Measurements from ENCODE around the gene LIMK2.
"Not testable (repeated sequence)": the region's sequence is repeated elsewhere in the genome, so short reads cannot be mapped to it uniquely, and the experiment has no call there.

Gene LIMK2

DNA sequence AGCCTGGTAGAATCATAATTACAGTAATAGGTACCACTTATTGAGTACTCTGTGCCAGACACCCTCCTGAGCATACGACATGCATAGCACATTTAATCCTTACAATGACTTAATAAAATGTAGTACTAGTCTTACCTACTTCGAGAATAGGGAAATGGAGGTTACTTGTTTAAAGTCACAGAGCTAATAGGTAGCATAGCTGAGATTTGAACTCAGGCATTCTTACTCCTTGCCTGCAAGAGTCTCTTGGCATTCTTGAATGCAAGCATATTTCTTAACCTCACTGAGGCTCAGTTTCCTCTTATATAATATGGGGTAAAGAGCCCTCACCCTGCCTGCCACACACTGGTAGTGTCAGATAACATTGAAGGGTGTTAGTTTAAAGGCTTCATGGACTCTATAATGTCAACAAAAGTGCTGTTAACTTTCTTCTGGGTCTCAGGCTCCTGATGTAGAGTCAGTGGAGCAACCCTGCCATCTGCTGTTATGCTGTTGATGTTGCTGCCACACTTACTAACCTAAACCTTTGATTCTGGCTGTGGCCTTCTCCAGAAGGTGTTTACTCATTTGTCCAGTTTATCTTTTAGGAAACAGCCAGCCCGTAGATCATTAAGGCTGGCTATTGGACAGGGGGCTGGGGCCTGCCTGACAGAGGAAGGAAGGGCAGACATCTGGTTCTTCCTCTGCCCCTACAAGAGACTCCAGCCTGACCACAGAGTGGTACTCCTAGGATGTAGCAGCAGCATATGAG is 18.9 kb downstream of the LIMK2 start:
- TF ChIP-seq, protein P1, sequence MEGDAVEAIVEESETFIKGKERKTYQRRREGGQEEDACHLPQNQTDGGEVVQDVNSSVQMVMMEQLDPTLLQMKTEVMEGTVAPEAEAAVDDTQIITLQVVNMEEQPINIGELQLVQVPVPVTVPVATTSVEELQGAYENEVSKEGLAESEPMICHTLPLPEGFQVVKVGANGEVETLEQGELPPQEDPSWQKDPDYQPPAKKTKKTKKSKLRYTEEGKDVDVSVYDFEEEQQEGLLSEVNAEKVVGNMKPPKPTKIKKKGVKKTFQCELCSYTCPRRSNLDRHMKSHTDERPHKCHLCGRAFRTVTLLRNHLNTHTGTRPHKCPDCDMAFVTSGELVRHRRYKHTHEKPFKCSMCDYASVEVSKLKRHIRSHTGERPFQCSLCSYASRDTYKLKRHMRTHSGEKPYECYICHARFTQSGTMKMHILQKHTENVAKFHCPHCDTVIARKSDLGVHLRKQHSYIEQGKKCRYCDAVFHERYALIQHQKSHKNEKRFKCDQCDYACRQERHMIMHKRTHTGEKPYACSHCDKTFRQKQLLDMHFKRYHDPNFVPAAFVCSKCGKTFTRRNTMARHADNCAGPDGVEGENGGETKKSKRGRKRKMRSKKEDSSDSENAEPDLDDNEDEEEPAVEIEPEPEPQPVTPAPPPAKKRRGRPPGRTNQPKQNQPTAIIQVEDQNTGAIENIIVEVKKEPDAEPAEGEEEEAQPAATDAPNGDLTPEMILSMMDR (conservative IDR thresholded peaks at IDR 0.05; ENCODE audit: low read depth, low read length): peak; percentile 82
- no peak for DNase-seq (ENCODE audit: low read depth)
- no peak overlapping the region for H3K4me3 ChIP-seq (ENCODE audit: low read length)

DNA sequence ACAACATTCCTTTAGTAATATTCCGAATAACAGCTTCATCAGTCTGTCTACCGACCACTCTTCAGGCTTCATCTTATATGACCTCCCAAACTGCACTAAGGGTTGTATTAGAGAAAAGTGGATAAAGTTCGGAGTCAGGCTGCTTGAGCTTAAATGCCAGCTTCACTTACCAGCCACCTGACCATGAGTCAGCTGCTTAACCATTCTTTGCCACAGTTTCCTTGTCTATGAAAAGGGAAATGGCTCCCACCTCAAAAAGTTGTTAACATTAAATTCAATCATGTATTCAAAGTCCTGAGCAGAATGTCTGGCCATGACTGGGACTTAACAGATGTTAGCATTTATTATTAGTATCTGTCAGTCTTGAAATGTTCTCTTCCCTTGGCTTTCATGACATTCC is 20.9 kb downstream of the LIMK2 start:
- H3K4me3 ChIP-seq (ENCODE audit: low read length): no peak overlapping the region
- peak; percentile 58 for DNase-seq (ENCODE audit: low read depth)

DNA sequence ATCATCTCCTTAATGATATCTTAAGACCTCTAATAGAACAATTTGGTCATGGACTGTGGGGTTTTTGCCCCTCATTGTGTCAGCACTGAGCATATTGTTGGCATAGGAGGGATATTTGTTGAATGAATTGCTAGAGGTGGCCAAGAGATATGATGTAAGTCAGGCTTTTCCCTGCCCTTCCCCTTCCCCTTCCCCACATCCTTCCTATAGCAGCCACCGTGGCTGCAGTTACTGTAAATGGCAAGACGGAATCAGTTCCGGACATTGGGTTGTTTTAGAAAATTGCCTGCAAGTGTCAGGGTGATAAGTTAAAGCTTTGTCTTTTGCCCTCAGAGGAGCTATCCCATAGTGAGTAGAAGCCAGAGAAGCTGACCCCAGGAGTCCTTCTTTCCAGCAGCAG is 23.0 kb downstream of the LIMK2 start:
- DNase-seq (ENCODE audit: low read depth): no peak
- no peak overlapping the region for H3K4me3 ChIP-seq (ENCODE audit: low read length)
- TF ChIP-seq, protein P1 (conservative IDR thresholded peaks at IDR 0.05; ENCODE audit: low read depth, low read length): no peak

More for the DNA sequence above, 20.9 kb downstream of the LIMK2 start:
- TF ChIP-seq, protein P1 (conservative IDR thresholded peaks at IDR 0.05; ENCODE audit: low read depth, low read length): no peak

DNA sequence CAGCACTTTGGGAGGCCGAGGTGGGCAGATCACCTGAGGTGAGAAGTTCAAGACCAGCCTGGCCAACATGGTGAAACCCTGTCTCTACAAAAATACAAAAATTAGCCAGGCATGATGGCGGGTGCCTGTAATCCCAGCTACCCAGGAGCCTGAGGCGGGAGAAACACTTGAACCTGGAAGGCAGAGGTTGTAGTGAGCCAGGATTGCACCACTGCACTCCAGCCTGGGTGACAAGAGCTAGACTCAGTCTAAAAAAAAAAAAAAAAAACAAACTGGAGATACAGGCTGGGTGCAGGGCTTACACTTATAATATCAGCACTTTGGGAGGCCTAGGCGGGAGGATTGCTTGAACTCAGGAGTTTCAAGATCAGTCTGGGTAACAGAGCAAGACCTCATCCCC is 23.9 kb downstream of the LIMK2 start:
- H3K4me3 ChIP-seq (ENCODE audit: low read length); DNase-seq (ENCODE audit: low read depth): not testable (repeated sequence)

DNA sequence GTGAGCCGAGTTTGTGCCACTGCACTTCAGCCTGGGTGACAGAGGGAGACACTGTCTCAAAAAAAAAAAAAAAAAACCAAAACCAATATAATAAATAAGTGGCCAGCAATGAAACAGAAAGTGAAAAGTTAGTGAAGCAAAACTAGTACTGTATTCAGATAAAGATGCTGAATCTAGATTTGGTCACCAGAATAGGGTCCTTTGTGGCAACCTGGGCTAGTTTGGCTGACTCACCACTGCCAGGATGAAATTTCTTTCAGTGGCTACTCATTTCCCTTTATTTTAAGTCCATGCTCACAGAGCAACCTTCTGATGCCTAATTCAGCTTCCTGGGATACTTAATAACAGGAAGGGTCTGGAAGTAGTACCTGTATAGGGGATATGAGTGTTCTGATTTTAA is 26.0 kb downstream of the LIMK2 start:
- no peak for DNase-seq (ENCODE audit: low read depth)
- no peak overlapping the region for H3K4me3 ChIP-seq (ENCODE audit: low read length)
- TF ChIP-seq, protein P1 (conservative IDR thresholded peaks at IDR 0.05; ENCODE audit: low read depth, low read length): no peak

DNA sequence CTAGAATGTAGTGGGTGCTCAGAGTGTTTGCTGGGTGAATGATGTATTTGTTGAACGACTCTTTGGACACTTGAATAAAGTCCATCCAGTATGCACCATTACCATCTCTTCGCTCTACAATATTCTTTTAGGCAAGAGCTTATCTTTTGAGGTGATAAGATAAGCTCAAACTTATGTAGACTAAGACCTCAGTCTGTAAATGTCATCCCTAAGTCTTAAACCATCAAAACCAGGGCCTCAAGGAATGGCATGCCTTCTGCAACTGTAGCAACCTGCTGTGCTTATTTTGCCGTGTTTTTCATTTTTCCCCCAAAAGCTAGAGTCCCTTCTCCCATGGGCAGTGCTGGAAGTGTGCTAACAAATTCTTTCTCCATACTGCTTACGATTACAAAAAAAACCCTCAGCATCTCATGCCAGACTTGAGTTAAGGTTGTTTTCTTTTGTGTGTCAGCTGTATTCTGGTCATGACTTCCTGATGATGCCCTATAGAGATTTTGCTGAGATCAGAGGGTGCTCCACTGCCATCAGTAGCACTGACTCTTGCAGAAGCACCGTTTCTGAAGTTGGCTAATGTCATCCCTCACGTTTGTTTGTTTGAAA is 27.8 kb downstream of the LIMK2 start:
- H3K4me3 ChIP-seq (ENCODE audit: low read length): no peak overlapping the region
- DNase-seq (ENCODE audit: low read depth): no peak
- TF ChIP-seq, protein P1 (conservative IDR thresholded peaks at IDR 0.05; ENCODE audit: low read depth, low read length): no peak

DNA sequence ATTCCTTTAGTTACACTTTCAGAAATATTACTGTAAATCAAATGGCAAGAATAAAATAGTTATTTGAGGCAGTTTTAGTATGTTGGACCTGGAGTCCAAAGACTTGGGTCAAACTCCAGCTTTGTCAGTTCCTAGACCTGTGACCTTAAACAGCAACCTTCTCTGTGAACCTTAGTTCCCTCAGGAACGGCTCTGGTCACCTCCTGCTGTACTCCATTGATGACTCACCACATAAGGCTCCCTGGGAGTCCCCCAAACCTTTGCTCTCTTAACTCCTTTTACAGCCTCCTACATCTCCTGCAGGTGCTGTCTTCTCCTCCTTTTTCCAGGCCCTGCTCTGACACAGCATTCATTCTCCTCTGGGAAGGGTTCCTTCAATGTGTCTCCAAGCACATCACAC is 29.1 kb downstream of the LIMK2 start:
- peak overlapping the region; percentile 27 for H3K4me3 ChIP-seq (ENCODE audit: low read length)
- TF ChIP-seq, protein P1 (conservative IDR thresholded peaks at IDR 0.05; ENCODE audit: low read depth, low read length): no peak
- no peak for DNase-seq (ENCODE audit: low read depth)
